ENCODE data around the gene TMUB1. TPM values are rescaled to one million over a fixed set of nuclear protein-coding genes. Genes with fewer than 3 reads are reported as not detected.

TMUB1 gene
- total RNA-seq, 1 donor: 18.1 TPM

DNA sequence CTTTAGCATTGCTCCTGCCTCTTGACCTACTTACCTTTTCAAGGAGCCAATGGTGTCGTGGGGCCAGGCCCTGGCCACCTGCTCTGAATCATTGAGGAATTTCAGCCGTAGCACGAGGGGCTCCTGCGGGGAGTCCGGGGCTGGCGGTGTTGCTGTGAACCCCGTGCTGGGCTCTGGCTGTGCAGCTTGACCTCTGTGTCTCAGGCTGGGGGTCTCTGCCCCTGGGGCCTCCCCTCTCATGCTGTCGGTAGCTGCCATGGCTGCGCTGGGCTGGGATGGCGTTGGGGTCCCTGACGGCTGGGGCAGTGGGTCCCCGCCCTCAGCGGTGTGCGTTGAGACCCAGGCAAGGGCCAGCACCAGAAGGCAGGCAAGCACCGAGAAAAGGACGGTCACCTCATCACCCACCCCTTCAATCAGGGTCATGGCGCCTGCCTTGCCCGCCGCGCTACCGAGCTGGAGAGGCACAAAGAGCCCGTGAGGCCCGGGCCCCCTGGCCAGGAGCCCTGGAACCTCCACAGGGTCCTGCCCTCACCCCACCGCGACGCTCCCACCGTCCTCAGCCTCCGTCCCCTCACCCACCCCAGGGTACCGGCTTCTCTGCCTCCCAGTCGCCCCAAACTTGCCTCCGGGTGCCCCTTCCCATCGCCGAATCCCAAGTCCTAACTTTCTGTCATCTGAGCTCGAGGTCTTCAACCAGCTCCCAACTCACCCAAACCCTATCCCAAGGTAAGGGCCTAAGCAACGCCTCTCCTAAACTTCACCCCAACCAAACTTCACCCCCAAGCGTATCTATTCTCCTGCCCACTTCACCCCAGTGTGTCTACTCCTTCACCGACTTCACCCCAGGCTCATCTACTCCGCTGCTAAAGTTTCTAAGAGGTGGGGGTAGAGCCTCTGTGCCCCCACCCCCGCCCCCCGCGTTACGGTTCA lies 887 bp downstream of the TMUB1 start:
- no peaks in the 10 kb centered on the region for H3K9me3 ChIP-seq (ENCODE audit: low read depth, low read length)
- H3K4me3 ChIP-seq (ENCODE audit: insufficient read depth, low read length): peak overlapping the region; percentile 95
- no peaks in the 10 kb centered on the region for H3K27me3 ChIP-seq (ENCODE audit: insufficient read depth, low read length)
- H3K79me2 ChIP-seq (ENCODE audit: insufficient read depth, low read length): peaks cover 47% of the 10 kb centered on the region
- H3K36me3 ChIP-seq (ENCODE audit: insufficient read depth, low read length): peaks cover 4% of the 10 kb centered on the region
- peak overlapping the region; percentile 95 for H3K4me2 ChIP-seq (ENCODE audit: insufficient read depth, low read length)
- peaks cover 11% of the 10 kb centered on the region for H4K20me1 ChIP-seq (ENCODE audit: insufficient read depth, low read length)
- peaks cover 36% of the 10 kb centered on the region for H3K4me1 ChIP-seq (ENCODE audit: insufficient read depth, low read length)
- TF ChIP-seq, protein P1, sequence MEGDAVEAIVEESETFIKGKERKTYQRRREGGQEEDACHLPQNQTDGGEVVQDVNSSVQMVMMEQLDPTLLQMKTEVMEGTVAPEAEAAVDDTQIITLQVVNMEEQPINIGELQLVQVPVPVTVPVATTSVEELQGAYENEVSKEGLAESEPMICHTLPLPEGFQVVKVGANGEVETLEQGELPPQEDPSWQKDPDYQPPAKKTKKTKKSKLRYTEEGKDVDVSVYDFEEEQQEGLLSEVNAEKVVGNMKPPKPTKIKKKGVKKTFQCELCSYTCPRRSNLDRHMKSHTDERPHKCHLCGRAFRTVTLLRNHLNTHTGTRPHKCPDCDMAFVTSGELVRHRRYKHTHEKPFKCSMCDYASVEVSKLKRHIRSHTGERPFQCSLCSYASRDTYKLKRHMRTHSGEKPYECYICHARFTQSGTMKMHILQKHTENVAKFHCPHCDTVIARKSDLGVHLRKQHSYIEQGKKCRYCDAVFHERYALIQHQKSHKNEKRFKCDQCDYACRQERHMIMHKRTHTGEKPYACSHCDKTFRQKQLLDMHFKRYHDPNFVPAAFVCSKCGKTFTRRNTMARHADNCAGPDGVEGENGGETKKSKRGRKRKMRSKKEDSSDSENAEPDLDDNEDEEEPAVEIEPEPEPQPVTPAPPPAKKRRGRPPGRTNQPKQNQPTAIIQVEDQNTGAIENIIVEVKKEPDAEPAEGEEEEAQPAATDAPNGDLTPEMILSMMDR (IDR thresholded peaks at IDR 0.05; ENCODE audit: extremely low read depth, low read depth, low read length): no peak
- peak overlapping the region; percentile 66 for H3K27ac ChIP-seq (ENCODE audit: low read depth, low read length)
- peak overlapping the region; percentile 78 for H2AFZ ChIP-seq (ENCODE audit: low read length)
- peak; percentile 91 for DNase-seq (ENCODE audit: insufficient read length, low spot score, missing footprints)

DNA sequence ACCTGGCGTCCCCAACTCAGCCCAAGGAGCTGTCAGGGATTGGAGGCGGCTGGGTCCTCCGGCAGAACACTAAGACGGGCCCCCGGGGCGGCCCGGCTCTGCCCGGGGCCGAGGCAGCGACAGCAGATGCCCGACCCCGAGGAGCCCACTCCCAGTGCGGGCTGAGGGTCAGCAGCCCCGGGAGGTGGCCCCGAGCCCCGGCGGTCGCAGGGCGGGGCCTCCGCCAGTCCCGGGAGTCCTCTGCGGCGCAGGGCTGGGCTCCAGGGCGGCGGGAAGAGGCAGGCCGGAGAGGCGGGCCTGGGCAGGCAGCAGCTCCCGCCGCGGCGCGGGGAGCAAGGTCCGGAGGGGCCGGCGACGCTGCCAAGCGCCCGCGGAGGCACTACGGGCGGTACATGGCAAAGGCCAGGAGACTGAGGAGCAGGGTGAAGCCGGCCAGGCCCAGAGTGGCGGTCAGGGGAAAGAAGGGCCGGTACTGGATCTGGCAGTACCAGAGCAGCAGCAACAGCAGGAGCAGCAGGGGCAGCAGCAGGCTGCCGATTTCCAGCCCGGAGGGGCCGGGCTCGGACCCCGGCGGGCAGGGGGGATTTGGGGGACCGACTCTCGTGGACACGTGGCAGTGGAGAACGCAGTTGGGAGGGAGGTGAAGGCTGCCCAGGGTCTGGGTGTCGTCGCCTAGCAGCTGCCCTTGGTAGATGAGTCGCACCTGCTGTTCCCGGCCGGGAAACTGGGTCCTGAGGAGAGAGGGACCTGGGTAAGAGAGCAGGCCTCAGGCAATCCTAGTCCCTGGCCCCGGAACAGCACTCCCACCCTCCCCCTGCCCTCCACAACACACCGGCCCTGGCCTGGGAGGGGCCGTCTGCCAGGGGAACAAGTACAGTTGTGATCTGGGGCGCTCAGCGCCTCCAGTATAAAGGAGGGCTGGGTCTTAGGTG lies 1.9 kb downstream of the TMUB1 start:
- TF ChIP-seq, protein P1 (IDR thresholded peaks at IDR 0.05; ENCODE audit: extremely low read depth, low read depth, low read length): no peak
- Histone ChIP-seq H3K27me3 (ENCODE audit: insufficient read depth, low read length) (no peaks in the 10 kb centered on the region), H3K79me2 (ENCODE audit: insufficient read depth, low read length) (peaks cover 41% of the 10 kb centered on the region), H3K9me3 (ENCODE audit: low read depth, low read length) (no peaks in the 10 kb centered on the region), H4K20me1 (ENCODE audit: insufficient read depth, low read length) (peaks cover 18% of the 10 kb centered on the region), H2AFZ (ENCODE audit: low read length) (peak overlapping the region; percentile 51), H3K4me3 (ENCODE audit: insufficient read depth, low read length) (peak overlapping the region; percentile 95), H3K4me2 (ENCODE audit: insufficient read depth, low read length) (peak overlapping the region; percentile 95), H3K4me1 (ENCODE audit: insufficient read depth, low read length) (peaks cover 36% of the 10 kb centered on the region), H3K36me3 (ENCODE audit: insufficient read depth, low read length) (peaks cover 4% of the 10 kb centered on the region), H3K27ac (ENCODE audit: low read depth, low read length) (peak overlapping the region; percentile 66)
- peak; percentile 94 for DNase-seq (ENCODE audit: insufficient read length, low spot score, missing footprints)

DNA sequence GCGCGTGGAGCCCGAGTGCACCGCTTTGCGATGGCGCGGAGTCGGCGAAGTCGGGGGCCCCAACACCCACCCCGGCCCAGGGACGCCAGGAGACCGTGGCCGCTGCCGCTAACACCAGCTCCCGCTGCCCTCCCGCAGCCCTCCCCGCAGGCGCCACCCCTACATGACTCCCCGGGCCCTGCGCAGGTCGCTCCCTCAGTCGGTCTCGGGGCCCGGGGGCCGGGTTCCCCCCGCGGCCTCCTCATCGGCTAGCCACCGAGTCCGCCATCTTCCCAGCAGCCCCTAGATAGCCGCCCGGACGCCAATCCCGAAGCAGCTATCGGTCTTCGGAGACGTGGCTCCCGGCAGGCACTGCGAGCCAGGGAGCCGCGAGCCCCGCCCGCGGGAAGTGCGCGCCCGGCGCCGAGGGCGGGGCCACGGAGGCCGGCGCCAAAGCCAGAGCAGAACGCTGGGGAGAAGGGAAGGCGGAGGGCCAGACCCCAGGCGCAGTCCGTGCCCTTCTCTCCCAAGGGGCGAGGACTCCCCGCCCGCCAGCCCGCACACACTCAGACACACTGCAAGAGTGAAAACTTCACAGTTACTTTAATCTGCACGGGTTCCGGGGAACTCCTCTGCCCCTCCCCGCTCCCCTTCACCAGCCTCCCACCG lies 2.6 kb downstream of the TMUB1 start, which contains the start of gene FASTK:
Gene FASTK, minus strand, starts transcription at position 288 of the 648 bp plus-strand sequence. Its CDS starts 43 bp downstream, at position 245.
- Histone ChIP-seq H3K9me3 (ENCODE audit: low read depth, low read length) (no peaks in the 10 kb centered on the region), H3K79me2 (ENCODE audit: insufficient read depth, low read length) (peaks cover 41% of the 10 kb centered on the region), H3K27ac (ENCODE audit: low read depth, low read length) (peak within 1 kb of the TSS; percentile 66), H3K4me1 (ENCODE audit: insufficient read depth, low read length) (peaks cover 36% of the 10 kb centered on the region), H3K36me3 (ENCODE audit: insufficient read depth, low read length) (peaks cover 10% of the 10 kb centered on the region), H3K4me2 (ENCODE audit: insufficient read depth, low read length) (peak within 1 kb of the TSS; percentile 95), H4K20me1 (ENCODE audit: insufficient read depth, low read length) (peaks cover 18% of the 10 kb centered on the region), H3K4me3 (ENCODE audit: insufficient read depth, low read length) (peak within 1 kb of the TSS; percentile 95), H3K27me3 (ENCODE audit: insufficient read depth, low read length) (no peaks in the 10 kb centered on the region), H2AFZ (ENCODE audit: low read length) (peak within 1 kb of the TSS; percentile 85)
- DNase-seq (ENCODE audit: insufficient read length, low spot score, missing footprints): peak; percentile 100
- TF ChIP-seq, protein P1 (IDR thresholded peaks at IDR 0.05; ENCODE audit: extremely low read depth, low read depth, low read length): no peak
